ENCODE measurements around the gene LASP1NB.

The LASP1NB gene

GRCh38 chr17:38877130-38877851 lies 48.1 kb upstream of the LASP1NB start (continued):
- TF ChIP-seq MAZ (IDR thresholded peaks at IDR 0.05; ENCODE audit: borderline replicate concordance, low read depth, low read length), result no peak
- no peak for TF ChIP-seq MAZ (CRISPR knock-in tag; IDR thresholded peaks at IDR 0.05; ENCODE audit: low read depth)
- no peak for TF ChIP-seq ZNF784 (CRISPR knock-in tag; IDR thresholded peaks at IDR 0.05; ENCODE audit: borderline replicate concordance)
- TF ChIP-seq TEAD2 (CRISPR knock-in tag; IDR thresholded peaks at IDR 0.05), result no peak
- no peak for TF ChIP-seq SAP130 (CRISPR knock-in tag; IDR thresholded peaks at IDR 0.05; ENCODE audit: low read depth)
- no peak for TF ChIP-seq HES4 (CRISPR knock-in tag; IDR thresholded peaks at IDR 0.05; ENCODE audit: borderline replicate concordance)
- 0 out of 2 replicates have a peak, but pooled peaks have one; percentile 36 for TF ChIP-seq BRD4 (CRISPR knock-in tag; IDR thresholded peaks at IDR 0.05)
- no peak for TF ChIP-seq ZNF326 (CRISPR knock-in tag; IDR thresholded peaks at IDR 0.05; ENCODE audit: borderline replicate concordance)
- TF ChIP-seq FOSL2 (CRISPR knock-in tag; IDR thresholded peaks at IDR 0.05), result no peak
- no peak for TF ChIP-seq DDIT3 (CRISPR knock-in tag; IDR thresholded peaks at IDR 0.05)
- 0 out of 2 replicates have a peak, but pooled peaks have one; percentile 40 for TF ChIP-seq ZFP90 (CRISPR knock-in tag; IDR thresholded peaks at IDR 0.05; ENCODE audit: borderline replicate concordance)
- no peak for TF ChIP-seq ZFP36L2 (CRISPR knock-in tag; IDR thresholded peaks at IDR 0.05)
- TF ChIP-seq ZNF567 (CRISPR knock-in tag; IDR thresholded peaks at IDR 0.05; ENCODE audit: borderline replicate concordance), result no peak
- TF ChIP-seq ZNF552 (CRISPR knock-in tag; IDR thresholded peaks at IDR 0.05; ENCODE audit: borderline replicate concordance), result no peak
- no peak for TF ChIP-seq TRIM22 (IDR thresholded peaks at IDR 0.05)
- no peak for TF ChIP-seq ZZZ3 (CRISPR knock-in tag; IDR thresholded peaks at IDR 0.05; ENCODE audit: borderline replicate concordance)
- TF ChIP-seq HMG20B (CRISPR knock-in tag; conservative IDR thresholded peaks at IDR 0.05), result no peak
- no peak for TF ChIP-seq ZNF615 (CRISPR knock-in tag; IDR thresholded peaks at IDR 0.05; ENCODE audit: borderline replicate concordance)
- no peak for TF ChIP-seq TOPORS (CRISPR knock-in tag; IDR thresholded peaks at IDR 0.05)
- no peak for TF ChIP-seq ZNF138 (CRISPR knock-in tag; IDR thresholded peaks at IDR 0.05; ENCODE audit: low read depth)
- TF ChIP-seq ZNF607 (CRISPR knock-in tag; IDR thresholded peaks at IDR 0.05; ENCODE audit: borderline replicate concordance), result no peak
- no peak for TF ChIP-seq GTF3A (CRISPR knock-in tag; conservative IDR thresholded peaks at IDR 0.05)
- TF ChIP-seq ISL2 (CRISPR knock-in tag; IDR thresholded peaks at IDR 0.05), result no peak
- no peak for TF ChIP-seq ELF1 (CRISPR knock-in tag; IDR thresholded peaks at IDR 0.05)
- no peak for TF ChIP-seq NPAS2 (CRISPR knock-in tag; IDR thresholded peaks at IDR 0.05; ENCODE audit: borderline replicate concordance)

Measured in HepG2 (cell line).